Right lobe of liver (tissue), 4 donors: Measurements from ENCODE around the gene PFKFB3.

ENCODE experiments used
- POLR2A ChIP-seq: fragments of 450-650 bp; IDR thresholded peaks from one replicate; pipeline ENCODE4 v1.6.1; 2017; ENCODE audit warnings: antibody characterized with exemption, mild to moderate bottlenecking
- TF ChIP-seq, protein P1 (sequence below), 4 donors: fragments of 200-600 bp in 3 of 4; fragments of 450-650 bp in 1 of 4; IDR thresholded peaks; one replicate each; pipeline versions ENCODE4 v1.5.1 to v1.8.0; 2016 to 2022; ENCODE audit warnings: antibody characterized with exemption in 4 of 4, mild to moderate bottlenecking in 2 of 4
- donor health status: DM: no; HTN: no; CAD: no.
- donor health status: DM: no; HTN: no; CAD: no.
- donor health status: DM: no; HTN: yes; CAD: no.

- TF ChIP-seq, protein P1, sequence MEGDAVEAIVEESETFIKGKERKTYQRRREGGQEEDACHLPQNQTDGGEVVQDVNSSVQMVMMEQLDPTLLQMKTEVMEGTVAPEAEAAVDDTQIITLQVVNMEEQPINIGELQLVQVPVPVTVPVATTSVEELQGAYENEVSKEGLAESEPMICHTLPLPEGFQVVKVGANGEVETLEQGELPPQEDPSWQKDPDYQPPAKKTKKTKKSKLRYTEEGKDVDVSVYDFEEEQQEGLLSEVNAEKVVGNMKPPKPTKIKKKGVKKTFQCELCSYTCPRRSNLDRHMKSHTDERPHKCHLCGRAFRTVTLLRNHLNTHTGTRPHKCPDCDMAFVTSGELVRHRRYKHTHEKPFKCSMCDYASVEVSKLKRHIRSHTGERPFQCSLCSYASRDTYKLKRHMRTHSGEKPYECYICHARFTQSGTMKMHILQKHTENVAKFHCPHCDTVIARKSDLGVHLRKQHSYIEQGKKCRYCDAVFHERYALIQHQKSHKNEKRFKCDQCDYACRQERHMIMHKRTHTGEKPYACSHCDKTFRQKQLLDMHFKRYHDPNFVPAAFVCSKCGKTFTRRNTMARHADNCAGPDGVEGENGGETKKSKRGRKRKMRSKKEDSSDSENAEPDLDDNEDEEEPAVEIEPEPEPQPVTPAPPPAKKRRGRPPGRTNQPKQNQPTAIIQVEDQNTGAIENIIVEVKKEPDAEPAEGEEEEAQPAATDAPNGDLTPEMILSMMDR (IDR thresholded peaks at IDR 0.05), result no peak
- no peak for TF ChIP-seq POLR2A
Observed at GRCh38 chr10:6267941-6268340, 65.2 kb downstream of the PFKFB3 start.
